HL-60 (cell line): ENCODE measurements around the gene LRRC49.

Source experiments
- DNase-seq, 2 experiments: peaks; one replicate each; pipeline ENCODE4 v3.0.0-alpha.2; 2010 to 2020; ENCODE audit warnings: low read depth in 1 of 2, low spot score in 1 of 2
- H3K27ac ChIP-seq: fragments of 250-450 bp; sonication (Bioruptor Pico); replicated peaks from 2 replicates; pipeline ENCODE4 v1.5.1; 2020; ENCODE audit warnings: mild to moderate bottlenecking, moderate library complexity
- H3K27me3 ChIP-seq: fragments of 250-450 bp; sonication (Bioruptor Pico); 2 replicates; pipeline ENCODE4 v1.5.1; 2021; ENCODE audit warnings: mild to moderate bottlenecking, moderate library complexity; ENCODE audit not compliant: insufficient read depth, poor library complexity, severe bottlenecking
- H3K4me3 ChIP-seq: replicated peaks from 2 replicates; pipeline ENCODE4 v1.5.1; 2011; ENCODE audit warnings: mild to moderate bottlenecking, control low read depth, low read length; ENCODE audit not compliant: insufficient read depth
- GABPA ChIP-seq: IDR thresholded peaks from 2 replicates; pipeline ENCODE4 v1.6.1; 2012; ENCODE audit warnings: low read depth
- POLR2AphosphoS5 ChIP-seq: IDR thresholded peaks from 2 replicates; pipeline ENCODE4 v1.6.1; 2012; ENCODE audit warnings: low read depth
- REST ChIP-seq: IDR thresholded peaks from 2 replicates; pipeline ENCODE4 v1.6.1; 2012; ENCODE audit warnings: low read depth; ENCODE audit not compliant: insufficient replicate concordance
- SPI1 ChIP-seq: IDR thresholded peaks from 2 replicates; pipeline ENCODE4 v1.6.1; 2012; ENCODE audit warnings: low read depth, mild to moderate bottlenecking, borderline replicate concordance
- TF ChIP-seq, protein P1 (sequence below): IDR thresholded peaks from one replicate; pipeline ENCODE4 v1.5.1; 2011; ENCODE audit warnings: low read length, control low read depth, inconsistent platforms; ENCODE audit not compliant: insufficient read depth

Gene LRRC49

GRCh38 chr15:70880781-70881180 is 11.8 kb upstream of the LRRC49 start:
- Histone ChIP-seq H3K4me3 (no peak overlapping the region), H3K27ac (no peak overlapping the region), H3K27me3 (no peaks in the 10 kb centered on the region)
- TF ChIP-seq GABPA, result no peak
- no peak for TF ChIP-seq POLR2AphosphoS5
- no peak for TF ChIP-seq REST
- TF ChIP-seq, protein P1, sequence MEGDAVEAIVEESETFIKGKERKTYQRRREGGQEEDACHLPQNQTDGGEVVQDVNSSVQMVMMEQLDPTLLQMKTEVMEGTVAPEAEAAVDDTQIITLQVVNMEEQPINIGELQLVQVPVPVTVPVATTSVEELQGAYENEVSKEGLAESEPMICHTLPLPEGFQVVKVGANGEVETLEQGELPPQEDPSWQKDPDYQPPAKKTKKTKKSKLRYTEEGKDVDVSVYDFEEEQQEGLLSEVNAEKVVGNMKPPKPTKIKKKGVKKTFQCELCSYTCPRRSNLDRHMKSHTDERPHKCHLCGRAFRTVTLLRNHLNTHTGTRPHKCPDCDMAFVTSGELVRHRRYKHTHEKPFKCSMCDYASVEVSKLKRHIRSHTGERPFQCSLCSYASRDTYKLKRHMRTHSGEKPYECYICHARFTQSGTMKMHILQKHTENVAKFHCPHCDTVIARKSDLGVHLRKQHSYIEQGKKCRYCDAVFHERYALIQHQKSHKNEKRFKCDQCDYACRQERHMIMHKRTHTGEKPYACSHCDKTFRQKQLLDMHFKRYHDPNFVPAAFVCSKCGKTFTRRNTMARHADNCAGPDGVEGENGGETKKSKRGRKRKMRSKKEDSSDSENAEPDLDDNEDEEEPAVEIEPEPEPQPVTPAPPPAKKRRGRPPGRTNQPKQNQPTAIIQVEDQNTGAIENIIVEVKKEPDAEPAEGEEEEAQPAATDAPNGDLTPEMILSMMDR, result no peak
- TF ChIP-seq SPI1, result no peak
- DNase-seq, result no peak

- H3K4me3 ChIP-seq, result no peak overlapping the region
- H3K27ac ChIP-seq, result no peak overlapping the region
- no peak for DNase-seq
- TF ChIP-seq REST, result no peak
- TF ChIP-seq SPI1, result peak; percentile 32; the same call in 1 of the 2 replicates
- H3K27me3 ChIP-seq, result no peaks in the 10 kb centered on the region
These were observed 10.3 kb upstream of the LRRC49 start for GRCh38 chr15:70882361-70882760.

DNA sequence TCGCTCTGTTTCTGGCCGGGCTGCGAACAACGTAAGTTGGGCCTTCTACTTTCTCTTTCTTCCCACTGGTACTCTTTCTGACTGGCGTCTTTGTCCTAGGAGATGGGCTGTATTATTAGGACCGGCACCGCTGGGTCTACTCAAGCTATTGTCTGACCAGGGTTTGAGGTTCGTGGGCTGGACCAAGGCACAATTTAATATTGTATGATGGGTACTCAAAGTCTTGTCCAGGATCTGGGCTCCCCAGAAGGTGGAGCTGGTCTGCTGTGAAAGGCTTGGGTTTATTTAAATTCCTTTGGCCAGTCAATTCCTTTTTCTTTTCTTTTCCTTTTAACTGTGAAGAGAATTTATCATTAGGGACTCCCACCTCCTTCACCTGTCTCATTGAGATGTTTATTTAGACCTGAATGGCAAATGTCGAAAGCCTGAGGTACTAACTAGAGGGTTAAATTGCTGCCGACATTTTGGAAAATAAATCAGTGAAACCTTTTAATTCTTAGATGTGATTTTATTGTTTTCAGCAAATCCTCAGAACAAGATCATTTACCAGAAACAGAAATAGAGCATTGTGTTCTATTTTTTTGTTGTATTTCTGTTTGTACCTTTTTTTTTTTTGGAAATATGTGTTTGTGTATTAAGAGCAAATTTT is 410 bp downstream of the LRRC49 start:
- Histone ChIP-seq H3K27me3 (no peaks in the 10 kb centered on the region), H3K27ac (no peak overlapping the region), H3K4me3 (peak overlapping the region; percentile 71)
- no peak for DNase-seq
- no peak for TF ChIP-seq GABPA

GRCh38 chr15:70902107-70902506 is 9.5 kb downstream of the LRRC49 start:
- H3K27ac ChIP-seq, result no peak overlapping the region
- no peak for TF ChIP-seq POLR2AphosphoS5
- no peak for TF ChIP-seq SPI1
- TF ChIP-seq REST, result no peak
- no peak for TF ChIP-seq GABPA
- TF ChIP-seq, protein P1, result no peak
- H3K27me3 ChIP-seq, result no peaks in the 10 kb centered on the region
- H3K4me3 ChIP-seq, result no peak overlapping the region
- DNase-seq, result no peak
